HG03045 (cell line): ENCODE data around the gene CARMIL1.
"Not testable (repeated sequence)": the region's sequence is repeated elsewhere in the genome, so short reads cannot be mapped to it uniquely, and the experiment has no call there.

Source experiments
- ATAC-seq: cut with Tn5 transposase; IDR thresholded peaks from one replicate; pipeline ENCODE4 v1.9.1; 2021; ENCODE audit warnings: mild to moderate bottlenecking, moderate library complexity; ENCODE audit not compliant: unreplicated experiment

The CARMIL1 gene

DNA sequence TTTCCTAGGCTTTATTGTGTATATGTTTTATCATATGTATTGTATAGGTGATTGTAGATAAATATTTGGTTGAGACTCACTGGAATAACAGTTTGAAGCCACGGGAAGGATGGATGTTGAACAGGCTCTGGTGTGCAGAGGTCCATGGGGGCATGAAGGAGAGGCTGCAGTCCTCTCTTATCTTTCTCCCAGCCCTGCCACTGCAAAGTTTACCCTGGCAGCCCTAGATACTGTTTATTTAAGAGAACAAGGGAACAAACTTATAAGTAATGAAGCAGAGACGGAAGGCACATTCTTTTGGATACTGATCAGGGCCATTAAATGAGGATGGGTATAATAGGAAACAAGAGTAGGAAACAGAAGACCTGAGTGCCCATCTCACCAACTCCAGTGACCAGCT lies 269.3 kb downstream of the CARMIL1 start:
- no peak for ATAC-seq

DNA sequence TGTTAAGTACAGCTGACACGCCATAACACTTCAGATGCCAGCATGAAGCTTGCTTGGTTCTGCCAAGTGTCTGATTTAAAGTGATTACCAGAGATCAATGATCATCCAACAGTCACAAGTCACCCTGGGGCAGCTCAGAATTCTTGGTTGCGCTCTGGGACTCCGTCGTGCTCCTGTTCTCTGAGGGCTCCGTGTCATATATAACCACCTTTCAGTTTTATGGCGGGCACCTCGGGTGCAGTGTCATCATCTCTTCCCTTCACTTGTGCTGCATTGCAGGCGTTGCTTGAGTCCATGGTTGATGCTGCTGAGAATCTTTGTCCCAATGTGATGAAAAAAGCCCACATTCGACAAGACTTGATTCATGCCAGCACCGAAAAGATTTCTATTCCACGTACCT lies 271.5 kb downstream of the CARMIL1 start:
- no peak for ATAC-seq

DNA sequence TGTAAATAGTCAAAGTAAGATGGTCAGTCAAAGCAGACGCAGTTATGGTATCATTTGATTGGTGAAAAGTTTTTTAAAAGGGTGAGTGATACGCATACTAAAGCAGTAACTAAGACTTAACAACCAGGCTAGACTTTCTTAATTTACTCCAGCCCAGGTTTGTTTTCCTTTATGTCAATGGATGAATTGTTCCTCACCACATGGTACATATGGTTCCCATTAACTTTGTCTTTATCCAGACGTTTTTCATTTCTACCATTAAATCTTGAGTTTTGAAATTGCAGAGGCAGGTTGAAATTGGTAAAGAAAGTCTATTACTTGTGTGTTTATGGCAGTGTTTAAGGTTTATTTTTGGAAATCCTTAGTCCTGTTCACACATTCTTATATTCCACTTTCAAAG lies 274.3 kb downstream of the CARMIL1 start:
- no peak for ATAC-seq

DNA sequence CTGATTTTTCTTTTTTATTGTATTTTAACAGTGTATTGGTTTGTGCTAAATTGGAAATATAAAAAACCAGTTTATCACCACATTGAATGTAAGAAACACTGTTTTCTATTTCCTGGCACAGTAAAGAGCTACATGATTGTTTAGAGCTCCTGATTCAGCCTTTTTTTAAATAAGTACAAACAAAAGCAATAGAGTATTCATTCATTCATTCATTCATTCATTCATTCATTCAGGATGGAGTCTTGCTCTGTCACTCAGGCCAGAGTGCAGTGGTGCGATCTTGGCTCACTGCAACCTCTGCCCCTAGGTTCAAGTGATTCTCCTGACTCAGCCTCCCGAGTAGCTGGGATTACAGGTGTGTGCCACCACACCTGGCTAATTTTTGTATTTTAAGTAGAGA lies 276.0 kb downstream of the CARMIL1 start:
- no peak for ATAC-seq

DNA sequence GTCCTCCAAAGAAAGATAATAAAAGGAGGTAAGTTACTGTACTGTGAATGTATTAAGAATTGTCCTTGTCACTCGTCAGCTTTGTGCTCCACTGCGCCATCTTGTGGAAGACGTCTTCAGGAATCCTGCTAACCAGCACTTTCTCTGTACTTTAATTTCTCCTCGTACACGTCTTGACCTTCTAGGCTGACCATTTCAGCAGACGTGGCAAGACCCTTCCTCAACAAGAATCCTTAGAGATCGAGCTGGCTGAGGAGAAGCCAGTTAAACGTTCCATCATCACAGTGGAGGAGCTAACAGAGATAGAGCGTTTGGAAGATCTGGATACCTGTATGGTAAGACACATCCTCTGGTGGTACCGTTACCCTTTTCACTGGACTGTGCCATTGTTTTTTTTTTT lies 277.3 kb downstream of the CARMIL1 start:
- no peak for ATAC-seq

DNA sequence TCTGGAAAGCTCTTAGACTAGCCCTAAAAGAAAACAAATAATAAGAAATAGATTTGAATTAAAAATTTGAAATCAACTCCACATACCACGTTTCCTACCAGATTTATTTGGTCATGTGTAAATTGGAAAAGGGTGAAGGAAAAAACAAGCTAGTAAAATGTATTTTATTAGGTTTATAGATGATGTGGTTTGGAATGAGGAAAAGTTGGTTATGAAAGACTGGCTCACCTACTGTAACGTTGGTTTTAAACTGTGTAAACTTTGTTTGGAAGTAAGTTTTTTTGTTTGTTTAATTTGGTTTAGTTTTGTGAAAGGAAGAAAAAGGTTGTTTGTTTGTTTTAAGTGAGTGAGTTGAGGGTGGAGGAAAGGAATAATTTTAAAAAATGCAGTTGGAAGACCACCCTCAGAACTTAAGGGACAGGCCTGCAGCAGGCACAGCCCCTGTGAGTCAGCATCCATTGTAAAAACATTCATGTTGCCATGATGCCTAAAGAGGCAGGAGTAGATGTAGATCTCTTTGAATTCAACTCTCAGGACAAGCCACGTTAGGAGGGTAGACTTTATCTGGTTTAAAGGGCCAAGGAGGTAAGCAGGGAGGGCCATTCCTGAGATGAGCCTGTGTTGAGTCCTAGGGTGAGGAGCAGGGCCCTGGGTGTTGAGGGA lies 279.1 kb downstream of the CARMIL1 start:
- ATAC-seq, result no peak

DNA sequence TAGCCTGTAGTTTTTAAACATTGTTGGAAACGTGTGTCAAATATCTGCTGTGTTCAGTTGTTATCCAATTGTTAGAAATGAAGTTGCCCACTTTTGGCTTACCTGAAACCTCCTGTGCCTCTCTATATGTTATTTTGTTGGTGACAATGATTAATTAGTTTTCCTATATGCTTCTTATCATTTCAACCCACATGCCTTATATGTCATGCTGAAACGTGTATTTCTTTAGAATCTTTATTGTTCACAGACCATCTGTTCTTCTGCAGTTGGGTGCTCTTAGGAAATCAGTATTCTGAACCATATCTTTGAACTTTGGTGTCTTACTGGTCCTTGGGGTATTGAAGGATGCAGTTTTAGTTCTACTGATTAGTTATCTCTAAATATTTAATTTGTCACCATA lies 281.7 kb downstream of the CARMIL1 start:
- no peak for ATAC-seq

DNA sequence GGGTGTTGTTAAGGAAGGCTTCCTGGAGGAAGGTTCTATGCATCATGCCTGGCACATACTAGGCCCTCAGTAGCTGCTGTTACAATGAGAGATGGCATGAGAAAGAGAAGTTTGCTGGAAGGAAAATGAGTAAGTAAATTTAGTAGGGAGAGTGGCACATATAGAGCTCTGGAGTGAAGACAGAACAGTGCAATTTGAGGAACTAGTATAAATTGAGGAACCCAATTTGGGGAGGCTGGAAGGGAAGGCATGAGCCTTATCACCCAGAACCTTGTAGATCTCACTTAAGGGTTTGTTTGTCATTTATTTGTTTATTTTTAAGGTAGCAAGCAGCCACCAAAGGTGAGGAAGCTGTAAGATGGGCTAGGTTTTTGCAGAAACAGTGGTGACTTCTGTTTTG lies 285.8 kb downstream of the CARMIL1 start:
- ATAC-seq, result no peak

DNA sequence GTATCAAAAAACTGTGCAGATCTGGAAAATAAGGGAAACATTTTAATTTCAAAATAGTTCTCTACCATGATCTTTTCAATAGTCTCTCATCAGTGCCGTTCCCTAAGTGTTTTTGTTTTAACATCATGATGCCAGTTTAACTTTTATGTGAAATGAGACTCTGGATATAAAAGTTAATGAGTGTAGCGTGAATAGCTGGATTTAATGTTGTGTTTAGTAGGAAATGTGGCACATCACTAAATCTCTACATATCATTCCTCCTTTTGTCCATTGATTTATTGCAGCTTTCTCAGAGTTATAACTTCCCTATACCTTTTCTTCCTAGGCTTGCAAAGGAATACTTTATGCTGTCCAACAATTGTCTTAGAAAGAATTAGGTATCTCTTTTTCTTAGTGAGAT lies 291.4 kb downstream of the CARMIL1 start:
- no peak for ATAC-seq

DNA sequence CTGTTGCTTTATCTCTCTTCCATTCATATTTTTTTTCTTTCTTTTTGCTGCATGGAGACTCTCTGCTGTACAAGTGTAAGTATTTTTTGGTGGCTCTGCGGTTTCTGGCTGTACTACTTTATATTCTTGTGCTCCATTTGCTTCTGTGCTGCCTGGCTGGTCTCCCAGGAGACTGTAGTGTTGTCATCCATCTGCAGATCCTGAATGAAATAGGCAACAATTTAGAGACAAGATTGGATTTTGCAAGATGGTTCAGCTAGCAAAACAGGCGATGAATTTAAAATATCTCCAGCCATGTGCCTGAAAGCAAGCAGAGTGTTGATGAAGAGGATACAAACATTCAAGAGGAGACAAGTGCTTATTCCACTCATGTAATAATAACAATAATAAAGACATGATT lies 297.7 kb downstream of the CARMIL1 start:
- no peak for ATAC-seq

DNA sequence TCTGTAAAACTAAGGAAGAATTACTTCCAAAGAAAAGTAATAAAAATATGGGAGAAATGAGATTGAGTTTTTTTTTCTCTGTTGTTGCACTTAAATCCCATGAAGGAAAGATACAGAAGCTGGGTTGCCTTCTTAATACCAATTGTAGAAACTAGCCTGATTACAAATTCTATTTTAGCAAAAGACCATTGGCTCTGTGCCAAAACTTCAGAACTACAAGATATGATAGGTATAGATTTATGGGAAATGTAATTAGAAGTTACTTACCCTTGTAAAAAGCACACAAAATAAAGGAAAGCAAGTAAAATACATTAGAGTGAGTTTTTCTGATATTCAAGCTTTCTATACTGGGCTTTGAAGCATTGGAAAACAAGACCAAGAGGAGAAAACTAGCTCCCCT lies 299.4 kb downstream of the CARMIL1 start:
- no peak for ATAC-seq

DNA sequence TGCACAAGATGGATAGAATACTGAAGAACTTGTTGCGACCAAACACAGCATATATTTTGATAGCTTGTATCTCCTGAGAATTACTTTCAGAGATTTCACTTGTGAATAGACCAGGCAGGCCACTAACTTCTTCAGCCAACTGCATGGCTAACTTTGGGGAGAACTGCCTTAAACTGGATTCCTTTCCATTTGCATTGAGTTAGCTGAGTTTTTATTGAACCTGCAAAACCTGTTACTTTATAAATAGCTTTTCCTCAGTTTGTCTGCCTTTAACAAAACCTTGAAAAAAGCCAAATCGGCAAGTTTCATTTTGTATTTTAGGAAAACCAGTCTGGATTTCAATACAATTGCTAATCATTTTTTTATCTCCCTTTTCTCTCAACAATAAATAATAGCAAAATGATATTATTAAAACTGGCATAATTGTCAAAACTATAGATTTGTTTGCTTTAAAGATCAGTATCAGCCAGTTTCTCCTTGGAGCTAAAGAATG lies 300.3 kb downstream of the CARMIL1 start:
- ATAC-seq, result no peak

DNA sequence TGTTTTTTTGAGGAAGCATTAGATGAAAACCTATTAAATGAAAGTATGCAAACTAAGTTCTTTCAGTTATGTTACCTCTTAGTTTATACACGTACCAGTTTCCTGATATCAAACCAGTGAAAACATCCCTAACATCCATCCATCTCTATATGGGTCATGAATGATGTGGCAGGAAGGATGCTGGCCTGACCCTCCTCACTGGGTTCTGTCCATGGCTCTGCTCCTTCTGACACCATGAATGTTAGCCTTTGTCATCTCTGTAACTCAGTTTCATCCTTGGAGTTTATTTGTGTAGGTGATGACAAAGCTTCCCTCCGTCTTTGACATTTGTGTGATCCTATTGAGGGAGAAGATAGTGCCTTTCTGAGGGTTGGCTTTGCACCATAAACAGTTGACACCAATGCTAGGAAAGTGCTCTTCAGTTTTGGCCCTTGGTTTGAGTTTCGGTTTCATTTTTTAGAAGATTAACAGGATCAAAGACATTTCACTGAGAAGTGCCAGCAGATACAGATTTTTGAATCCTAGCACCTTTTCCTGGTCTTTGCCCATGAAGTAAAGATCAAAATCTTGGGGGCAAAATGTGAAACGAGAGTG lies 300.8 kb downstream of the CARMIL1 start:
- no peak for ATAC-seq

DNA sequence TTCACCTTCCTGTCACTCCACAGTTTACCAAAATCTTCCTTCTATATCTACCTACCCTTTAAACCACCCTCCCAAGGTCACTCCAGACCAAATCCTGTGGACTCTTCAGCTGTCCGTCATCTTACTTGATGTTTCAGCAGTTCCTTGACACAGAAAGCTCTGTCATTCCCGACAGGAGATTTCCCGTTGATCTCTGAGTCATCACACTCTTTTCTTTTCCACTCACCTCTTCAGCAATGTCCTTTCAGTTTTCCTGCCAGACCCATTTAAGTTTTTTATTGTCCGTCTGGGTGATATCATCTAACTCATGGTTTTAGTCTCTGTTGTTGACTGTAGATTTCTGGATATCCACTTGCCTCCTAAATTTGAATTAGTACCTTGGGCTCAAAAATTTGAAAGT lies 302.9 kb downstream of the CARMIL1 start:
- ATAC-seq, result no peak

DNA sequence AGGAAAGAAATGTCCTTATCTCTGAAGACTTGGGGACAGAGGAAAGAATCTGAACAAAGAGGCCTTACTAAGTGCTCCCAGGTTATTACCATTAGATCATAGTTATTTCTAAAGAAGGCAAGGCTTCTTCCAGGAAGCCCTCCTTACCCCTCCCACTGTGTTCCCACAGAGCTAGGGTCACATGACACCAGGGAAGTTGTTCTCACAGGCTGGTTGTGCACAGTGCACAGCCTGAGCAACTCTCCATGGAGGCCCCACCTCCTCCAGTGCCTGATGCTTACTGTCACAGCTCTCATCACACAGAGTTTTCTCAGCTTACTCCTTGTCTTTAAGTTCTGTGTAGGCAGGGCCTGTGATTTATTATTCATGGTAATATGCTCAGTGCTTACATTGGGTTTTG lies 303.9 kb downstream of the CARMIL1 start:
- no peak for ATAC-seq

DNA sequence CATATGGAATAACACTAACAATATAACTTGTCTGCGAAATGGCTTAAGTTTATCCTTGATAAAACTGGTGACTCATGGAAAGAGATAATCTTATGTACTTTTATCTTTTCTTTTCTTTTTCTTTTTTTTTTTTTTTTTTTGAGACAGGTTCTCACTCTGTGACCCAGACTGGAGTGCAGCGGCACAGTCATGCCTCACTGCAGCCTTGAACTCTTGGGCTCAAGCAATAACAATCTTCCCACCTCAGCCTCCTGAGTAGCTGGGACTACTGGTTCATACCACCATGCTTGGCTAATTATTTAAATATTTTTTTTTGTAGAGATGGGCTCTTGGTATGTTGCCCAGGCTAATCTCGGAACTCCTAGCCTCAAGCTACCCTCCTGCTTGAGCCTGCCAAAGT lies 304.7 kb downstream of the CARMIL1 start:
- ATAC-seq, result no peak

DNA sequence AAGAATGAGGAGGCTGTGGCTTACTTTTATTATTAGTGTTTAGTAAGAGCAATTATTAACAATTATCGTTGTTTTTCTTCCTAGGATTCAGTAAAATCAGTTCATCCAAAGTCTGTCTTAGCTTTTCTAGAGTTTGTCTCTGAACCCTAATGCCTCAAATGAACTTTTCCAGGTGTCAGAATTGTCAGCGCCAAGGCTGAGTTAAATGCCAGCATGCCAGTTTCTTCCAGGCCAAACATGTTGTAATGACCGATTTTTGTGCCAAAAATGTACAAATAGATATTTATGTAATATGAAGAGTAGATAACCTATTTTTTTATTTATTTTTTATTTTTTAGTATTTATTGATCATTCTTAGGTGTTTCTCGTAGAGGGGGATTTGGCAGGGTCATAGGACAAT lies 306.1 kb downstream of the CARMIL1 start:
- ATAC-seq, result no peak

DNA sequence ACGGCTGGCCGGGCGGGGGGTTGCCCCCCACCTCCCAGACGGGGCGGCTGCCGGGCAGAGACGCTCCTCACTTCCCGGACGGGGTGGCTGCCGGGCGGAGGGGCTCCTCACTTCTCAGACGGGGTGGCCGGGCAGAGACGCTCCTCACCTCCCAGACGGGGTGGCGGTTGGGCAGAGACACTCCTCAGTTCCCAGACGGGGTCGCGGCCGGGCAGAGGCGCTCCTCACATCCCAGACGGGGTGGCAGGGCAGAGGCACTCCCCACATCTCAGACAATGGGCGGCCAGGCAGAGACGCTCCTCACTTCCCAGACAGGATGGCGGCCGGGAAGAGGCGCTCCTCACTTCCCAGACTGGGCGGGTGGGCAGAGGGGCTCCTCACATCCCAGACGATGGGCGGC lies 306.9 kb downstream of the CARMIL1 start:
- ATAC-seq, result not testable (repeated sequence)

DNA sequence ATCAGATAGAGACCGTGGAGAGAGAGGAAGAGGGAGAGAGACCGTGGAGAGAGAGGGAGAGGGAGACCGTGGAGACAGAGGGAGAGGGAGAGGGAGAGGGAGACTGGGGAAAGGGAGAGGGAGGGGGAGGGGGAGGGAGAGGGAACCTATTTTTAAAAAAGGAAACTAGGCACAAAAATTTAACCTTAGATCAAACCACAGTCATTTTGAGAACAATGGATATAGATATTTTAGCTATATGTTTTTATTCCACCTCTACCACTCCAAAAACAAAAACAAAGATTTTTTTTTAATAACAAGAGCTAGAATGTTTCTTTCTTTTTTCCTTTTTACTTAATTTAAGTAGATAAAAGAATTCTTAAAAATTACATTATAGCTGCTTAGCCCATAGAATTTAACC lies 307.8 kb downstream of the CARMIL1 start:
- ATAC-seq, result no peak

DNA sequence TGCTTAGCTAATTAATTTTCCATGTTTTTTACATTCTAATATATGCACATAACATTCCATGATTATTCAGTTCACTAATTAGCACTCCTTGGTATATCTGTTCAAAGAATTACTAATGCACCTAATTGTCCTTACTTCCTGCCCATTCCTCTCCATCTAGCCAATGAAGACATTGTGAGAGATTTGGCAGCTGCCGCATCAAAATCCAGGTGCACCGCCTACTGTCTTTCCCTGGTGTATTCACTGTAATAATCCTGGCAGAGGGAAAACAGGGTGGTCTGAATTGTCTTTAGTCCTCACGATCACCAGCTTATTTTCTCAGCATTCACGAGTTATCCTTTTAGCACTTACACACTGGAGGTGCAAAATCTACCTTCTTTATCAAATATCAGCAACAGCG lies 311.8 kb downstream of the CARMIL1 start:
- no peak for ATAC-seq

DNA sequence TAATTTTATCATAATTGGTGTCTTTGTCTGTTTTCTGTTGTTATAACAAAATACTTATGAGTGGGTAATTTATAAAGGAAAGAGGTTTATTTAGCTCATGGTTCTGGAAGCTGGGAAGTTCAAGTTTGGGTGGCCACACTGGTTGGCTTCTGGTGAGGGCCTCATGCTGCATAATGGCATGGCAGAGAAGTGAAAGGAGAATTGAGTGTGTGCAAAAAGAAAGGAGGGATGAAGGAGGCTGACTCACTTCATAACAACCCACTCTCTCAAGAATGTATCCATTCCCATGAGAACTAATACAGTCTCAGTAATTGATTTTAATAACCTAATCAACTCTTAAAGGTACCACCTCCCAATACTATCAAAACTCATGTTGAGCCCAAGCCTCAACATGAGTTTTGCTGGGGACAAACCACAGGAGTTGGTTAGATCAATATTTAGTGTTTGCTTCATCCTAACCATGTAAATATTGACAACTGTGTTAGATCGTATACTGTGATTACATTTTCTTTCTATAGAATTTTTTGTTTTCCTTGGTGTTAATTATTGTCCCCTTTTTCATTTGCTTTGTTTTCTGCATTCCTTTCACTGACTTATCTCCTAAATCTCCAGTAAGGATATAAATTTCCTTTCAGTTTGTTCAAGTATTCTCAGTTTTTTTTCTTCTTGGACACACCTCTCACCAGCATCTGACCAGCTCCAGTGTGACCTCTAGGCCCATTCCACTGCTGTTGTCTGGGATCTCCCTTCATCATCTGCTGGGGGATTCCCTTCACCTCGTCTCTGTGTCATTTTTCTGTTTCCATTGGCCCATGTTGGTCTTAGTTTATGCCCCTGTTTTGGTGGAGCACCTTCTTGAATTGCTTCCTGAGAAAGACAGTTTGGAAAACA lies 318.0 kb downstream of the CARMIL1 start:
- no peak for ATAC-seq

DNA sequence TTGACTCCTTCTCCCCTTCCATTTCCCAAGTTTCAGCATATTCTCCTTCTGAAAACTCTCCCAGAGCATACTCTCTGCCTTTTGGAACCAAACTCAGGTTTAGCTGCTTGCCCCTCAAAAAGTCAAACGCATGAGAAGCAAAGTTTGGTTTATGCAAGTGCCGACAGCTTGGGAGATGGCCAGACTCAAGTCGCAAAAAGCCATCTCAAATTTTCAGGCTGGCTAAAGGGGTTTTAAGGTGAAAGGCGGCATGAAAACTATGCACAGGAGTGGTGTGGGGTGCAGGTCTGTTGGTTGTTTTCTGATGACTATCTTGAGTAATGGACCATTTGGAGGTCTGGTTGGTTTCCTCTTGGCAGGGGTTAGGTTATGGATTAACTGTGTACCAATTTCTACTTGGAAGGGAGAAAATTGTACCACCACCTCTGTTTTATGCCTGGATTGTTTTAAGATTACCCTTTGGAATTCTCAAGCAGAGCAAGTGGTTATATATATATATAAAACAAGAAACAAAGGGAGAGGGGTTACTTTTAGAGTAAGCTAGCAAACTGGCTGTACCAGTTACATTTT lies 320.4 kb downstream of the CARMIL1 start:
- ATAC-seq, result no peak
